Transverse colon (tissue), 4 donors: ENCODE data around the gene STRAP. TPM values are rescaled to one million over a fixed set of nuclear protein-coding genes. Genes with fewer than 3 reads are reported as not detected.
A peak's percentile ranks its signal among the peaks of the same experiment; 100 is the strongest.

Experiments
- DNase-seq: peaks from one replicate; pipeline ENCODE4 v3.0.0-alpha.2; 2019
- H3K27ac ChIP-seq, 4 donors: fragments of 200-600 bp; sonication (generic); 2 replicates each; pipeline ENCODE4 v1.5.1; 2016 to 2018; ENCODE audit warnings: inconsistent platforms in 4 of 4
- H3K27me3 ChIP-seq: fragments of 200-600 bp; sonication (generic); 2 replicates; pipeline ENCODE4 v1.5.1; 2017; ENCODE audit warnings: inconsistent platforms
- H3K36me3 ChIP-seq, 4 donors: fragments of 200-600 bp; sonication (generic); 2 replicates each; pipeline ENCODE4 v1.5.1; 2017 to 2019; ENCODE audit warnings: inconsistent platforms in 4 of 4
- H3K4me1 ChIP-seq, 4 donors: fragments of 200-600 bp; sonication (generic); 2 replicates each; pipeline ENCODE4 v1.5.1; 2017 to 2020; ENCODE audit warnings: inconsistent platforms in 4 of 4
- H3K4me3 ChIP-seq, 4 donors: fragments of 200-600 bp; sonication (generic); 1 replicate in 1 of 4; 2 replicates in 3 of 4; pipeline versions ENCODE4 v1.5.1 to v1.6.1; 2017 to 2019; ENCODE audit warnings: inconsistent platforms in 4 of 4
- H3K9me3 ChIP-seq, 2 donors: fragments of 200-600 bp; sonication (generic); 2 replicates each; pipeline ENCODE4 v1.5.1; 2017 to 2019; ENCODE audit warnings: inconsistent platforms in 2 of 2
- CTCF ChIP-seq, 5 experiments: fragments of 200-600 bp in 3 of 5; fragments of 450-650 bp in 2 of 5; sonication (generic) in 3 of 5; IDR thresholded peaks; 1 replicate in 2 of 5; 2 replicates in 3 of 5; pipeline ENCODE4 v1.5.1; 2016 to 2017; ENCODE audit warnings: antibody characterized with exemption in 5 of 5, inconsistent platforms in 3 of 5, mild to moderate bottlenecking in 2 of 5, moderate library complexity in 1 of 5
- EP300 ChIP-seq: sonication (generic); formaldehyde crosslinking; IDR thresholded peaks from one replicate; pipeline ENCODE4 v1.6.1; 2017; ENCODE audit warnings: antibody characterized with exemption, low read depth
- POLR2A ChIP-seq: fragments of 450-650 bp; IDR thresholded peaks from one replicate; pipeline ENCODE4 v1.6.1; 2016; ENCODE audit warnings: antibody characterized with exemption, mild to moderate bottlenecking, moderate library complexity
- POLR2AphosphoS5 ChIP-seq, 3 donors: sonication (generic); formaldehyde crosslinking; IDR thresholded peaks; one replicate each; pipeline ENCODE4 v1.6.1; 2016; ENCODE audit warnings: antibody characterized with exemption in 3 of 3
- WGBS, 2 donors: methylation state at CpG; one replicate each; pipeline ENCODE4 v1.1.5; 2018; ENCODE audit warnings: low coverage in 1 of 2; 5-methylcytosine and 5-hydroxymethylcytosine counted together
- in situ Hi-C, 4 donors: fragments of 200-750 bp; cut with MboI; loops; one replicate each; pipeline versions ENCODE4 v1.15.0 to v1.15.1; 2017; ENCODE audit warnings: low sequenced_read_pairs in 3 of 4, low pct_ligation_motif_present in 1 of 4, low pct_unique_long_range_greater_than_20kb in 1 of 4
- intact Hi-C: fragments of 100-400 bp; cut with DNase I; formaldehyde crosslinking; loops from one replicate; pipeline ENCODE4 v1.15.1; 2023; ENCODE audit warnings: low total_unique reads
- total RNA-seq, 4 donors: library from RNA; depleted of rRNA; stranded (reverse); fragments of >200 nt; gene quantifications; one replicate each; pipeline ENCODE4 v1.1.0, GENCODE V29; 2016

STRAP gene
- total RNA-seq, 4 donors from 2014 or later = 39.3 to 78.6 (median 48.6) TPM

GRCh38 chr12:15875863-15876262, 6.3 kb upstream of the STRAP start:
- in situ Hi-C loops = no loop called here
- Histone ChIP-seq H3K4me3 (no peak overlapping the region), H3K27me3 (no peaks in the 10 kb centered on the region), H3K27ac (no peak overlapping the region), H3K9me3 (no peaks in the 10 kb centered on the region), H3K4me1 (no peaks in the 10 kb centered on the region), H3K36me3 (no peaks in the 10 kb centered on the region)
- DNase-seq = peak; percentile 66
- WGBS, 2 donors = 86% methylated on average over 1 of the region's 1 CpG; no CpG with 5 or more reads in 1 of the 2 donors
- intact Hi-C loops = no loop called here
- TF ChIP-seq POLR2A = no peak
- no peak for TF ChIP-seq POLR2AphosphoS5 (IDR thresholded peaks at IDR 0.05)
- no peak for TF ChIP-seq EP300
- TF ChIP-seq CTCF (IDR thresholded peaks at IDR 0.05) = no peak

- Histone ChIP-seq H3K4me1 (peaks cover 6 to 21% (median 10%) of the 10 kb centered on the region in 4 donors), H3K4me3 (no peak overlapping the region), H3K9me3 (no peaks in the 10 kb centered on the region), H3K27ac (no peak overlapping the region), H3K36me3 (no peaks in the 10 kb centered on the region), H3K27me3 (no peaks in the 10 kb centered on the region)
- in situ Hi-C loops (no loop called here), intact Hi-C loops (no loop called here)
- no peak for TF ChIP-seq CTCF (IDR thresholded peaks at IDR 0.05)
- TF ChIP-seq POLR2A = no peak
- TF ChIP-seq EP300 = no peak
- TF ChIP-seq POLR2AphosphoS5 (IDR thresholded peaks at IDR 0.05) = no peak
- DNase-seq = no peak
- WGBS, 2 donors = 77 to 92% methylated on average over 3 of the region's 3 CpGs
These were observed 2.8 kb upstream of the STRAP start for GRCh38 chr12:15879413-15879812.

GRCh38 chr12:15880721-15881120, 1.5 kb upstream of the STRAP start:
- Histone ChIP-seq H3K4me1 (peaks cover 6 to 33% (median 13%) of the 10 kb centered on the region in 4 donors), H3K27ac (no peak overlapping the region), H3K4me3 (no peak overlapping the region), H3K9me3 (no peaks in the 10 kb centered on the region), H3K27me3 (no peaks in the 10 kb centered on the region), H3K36me3 (no peaks in the 10 kb centered on the region)
- in situ Hi-C loops = no loop called here
- intact Hi-C loops = no loop called here
- DNase-seq = no peak
- 87 to 91% methylated on average over 3 of the region's 3 CpGs for WGBS, 2 donors
- no peak for TF ChIP-seq POLR2A

- in situ Hi-C loops = no loop called here
- H3K4me1 ChIP-seq = peaks cover 6 to 41% (median 18%) of the 10 kb centered on the region in 4 donors
These were observed 1.3 kb downstream of the STRAP start for GRCh38 chr12:15883536-15883935.

More at GRCh38 chr12:15883536-15883935, 1.3 kb downstream of the STRAP start:
- H3K27me3 ChIP-seq = no peaks in the 10 kb centered on the region
- DNase-seq = no peak
- WGBS, 2 donors = 42 to 43% methylated on average over 3 to 6 of the region's 6 CpGs
- H3K9me3 ChIP-seq = no peaks in the 10 kb centered on the region
- no peak for TF ChIP-seq EP300
- no peak for TF ChIP-seq CTCF (IDR thresholded peaks at IDR 0.05)
- no peak for TF ChIP-seq POLR2AphosphoS5 (IDR thresholded peaks at IDR 0.05)
- TF ChIP-seq POLR2A = no peak
- no peaks in the 10 kb centered on the region for H3K36me3 ChIP-seq
- intact Hi-C loops = no loop called here
- peak overlapping the region; percentile 91 to 95 (median 94) for H3K27ac ChIP-seq
- peak overlapping the region in 3 of 4 donors; percentile 70 to 84 (median 76) for H3K4me3 ChIP-seq
